Activated CD4-positive, alpha-beta T cell treated with anti-CD3 and anti-CD28 coated beads, Interleukin-2, amount 10 ng/mL, durations not matched to agents 24 days and 14 days (primary cell): ENCODE measurements around the gene TNFAIP1. TPM values are rescaled to one million over a fixed set of nuclear protein-coding genes. Genes with fewer than 3 reads are reported as not detected.
"Not testable (repeated sequence)": the region's sequence is repeated elsewhere in the genome, so short reads cannot be mapped to it uniquely, and the experiment has no call there.

Source experiments
- DNase-seq: peaks from one replicate; pipeline ENCODE4 v3.0.0; 2022
- H3K27ac Mint-ChIP-seq: one replicate; pipeline ENCODE4 v1.8.0; 2022; ENCODE audit warnings: mild to moderate bottlenecking, mixed read lengths
- H3K27me3 Mint-ChIP-seq: one replicate; pipeline ENCODE4 v1.8.0; 2022; ENCODE audit warnings: mixed read lengths
- H3K36me3 Mint-ChIP-seq: one replicate; pipeline ENCODE4 v1.8.0; 2022; ENCODE audit warnings: low read depth, mild to moderate bottlenecking, mixed read lengths
- H3K4me1 Mint-ChIP-seq: one replicate; pipeline ENCODE4 v1.8.0; 2021; ENCODE audit warnings: mixed read lengths
- H3K4me3 Mint-ChIP-seq: one replicate; pipeline ENCODE4 v1.8.0; 2022; ENCODE audit warnings: mild to moderate bottlenecking, moderate library complexity, mixed read lengths
- H3K9me3 Mint-ChIP-seq: one replicate; pipeline ENCODE4 v1.8.0; 2021; ENCODE audit warnings: mixed read lengths
- intact Hi-C: fragments of 100-400 bp; cut with micrococcal nuclease; formaldehyde crosslinking; loops from one replicate; pipeline ENCODE4 v1.15.1; 2023
- total RNA-seq: library from RNA; stranded (reverse); gene quantifications from 2 replicates; pipeline ENCODE4 v1.2.3, GENCODE V29; 2022

The TNFAIP1 gene
- total RNA-seq, 1 donor from 2014 or later = 32.7 TPM

DNA sequence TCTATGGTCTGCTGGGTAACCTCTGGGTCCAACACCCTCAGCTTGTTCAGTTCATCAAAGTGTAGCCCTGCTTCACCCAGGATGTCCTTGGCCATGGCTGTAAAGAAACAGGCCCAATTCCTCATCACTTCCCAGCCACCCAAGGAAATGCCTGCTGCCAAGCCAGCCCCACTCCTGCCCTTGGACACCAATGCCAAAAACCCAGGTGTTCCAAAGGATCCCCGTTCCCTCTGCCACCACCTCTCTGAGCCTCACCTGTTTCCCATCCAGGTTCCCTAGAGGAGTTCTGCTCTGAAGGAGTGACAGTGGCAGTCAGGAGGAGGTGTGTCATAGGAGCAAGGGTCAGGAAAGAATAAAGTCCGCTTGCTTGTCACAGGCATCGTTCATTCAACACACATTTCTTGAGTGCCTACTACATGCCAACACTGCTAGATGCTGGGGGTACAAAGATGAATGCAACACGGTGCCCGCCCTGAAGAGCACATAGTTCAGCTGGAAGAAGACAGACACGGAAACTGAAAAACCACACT, 3.6 kb upstream of the TNFAIP1 start:
- no peak for DNase-seq
- H3K4me3 Mint-ChIP-seq = no peak overlapping the region
- intact Hi-C loops = no loop called here
- peaks cover 24% of the 10 kb centered on the region for H3K36me3 Mint-ChIP-seq
- H3K4me1 Mint-ChIP-seq = peaks cover 31% of the 10 kb centered on the region
- no peaks in the 10 kb centered on the region for H3K9me3 Mint-ChIP-seq
- no peaks in the 10 kb centered on the region for H3K27me3 Mint-ChIP-seq
- no peak overlapping the region for H3K27ac Mint-ChIP-seq

- intact Hi-C loops = no loop called here
- Mint-ChIP-seq H3K4me1 (peaks cover 30% of the 10 kb centered on the region), H3K36me3 (peaks cover 14% of the 10 kb centered on the region), H3K27me3 (no peaks in the 10 kb centered on the region), H3K9me3 (no peaks in the 10 kb centered on the region), H3K4me3 (peak overlapping the region; percentile 97), H3K27ac (no peak overlapping the region)
- DNase-seq = no peak
These were observed 2.3 kb upstream of the TNFAIP1 start for GRCh38 chr17:28333083-28333746.

- Mint-ChIP-seq H3K4me1 (peaks cover 34% of the 10 kb centered on the region), H3K27ac (peak overlapping the region; percentile 96), H3K9me3 (no peaks in the 10 kb centered on the region), H3K36me3 (peaks cover 9% of the 10 kb centered on the region), H3K27me3 (no peaks in the 10 kb centered on the region), H3K4me3 (peak overlapping the region; percentile 97)
- DNase-seq = no peak
- intact Hi-C loops = no loop called here
These were observed 1.4 kb upstream of the TNFAIP1 start for GRCh38 chr17:28334171-28334570.

GRCh38 chr17:28334666-28335200, 828 bp upstream of the TNFAIP1 start:
- Mint-ChIP-seq H3K27ac (peak overlapping the region; percentile 96), H3K36me3 (peaks cover 11% of the 10 kb centered on the region), H3K9me3 (no peaks in the 10 kb centered on the region), H3K4me1 (peaks cover 34% of the 10 kb centered on the region), H3K27me3 (no peaks in the 10 kb centered on the region), H3K4me3 (peak overlapping the region; percentile 97)
- intact Hi-C loops = loop anchor here (1.0 kb wide), 4 partner anchors 15 to 293 kb away; partner anchors contain the start of genes POLDIP2, SARM1 and TMEM97
- DNase-seq = no peak

DNA sequence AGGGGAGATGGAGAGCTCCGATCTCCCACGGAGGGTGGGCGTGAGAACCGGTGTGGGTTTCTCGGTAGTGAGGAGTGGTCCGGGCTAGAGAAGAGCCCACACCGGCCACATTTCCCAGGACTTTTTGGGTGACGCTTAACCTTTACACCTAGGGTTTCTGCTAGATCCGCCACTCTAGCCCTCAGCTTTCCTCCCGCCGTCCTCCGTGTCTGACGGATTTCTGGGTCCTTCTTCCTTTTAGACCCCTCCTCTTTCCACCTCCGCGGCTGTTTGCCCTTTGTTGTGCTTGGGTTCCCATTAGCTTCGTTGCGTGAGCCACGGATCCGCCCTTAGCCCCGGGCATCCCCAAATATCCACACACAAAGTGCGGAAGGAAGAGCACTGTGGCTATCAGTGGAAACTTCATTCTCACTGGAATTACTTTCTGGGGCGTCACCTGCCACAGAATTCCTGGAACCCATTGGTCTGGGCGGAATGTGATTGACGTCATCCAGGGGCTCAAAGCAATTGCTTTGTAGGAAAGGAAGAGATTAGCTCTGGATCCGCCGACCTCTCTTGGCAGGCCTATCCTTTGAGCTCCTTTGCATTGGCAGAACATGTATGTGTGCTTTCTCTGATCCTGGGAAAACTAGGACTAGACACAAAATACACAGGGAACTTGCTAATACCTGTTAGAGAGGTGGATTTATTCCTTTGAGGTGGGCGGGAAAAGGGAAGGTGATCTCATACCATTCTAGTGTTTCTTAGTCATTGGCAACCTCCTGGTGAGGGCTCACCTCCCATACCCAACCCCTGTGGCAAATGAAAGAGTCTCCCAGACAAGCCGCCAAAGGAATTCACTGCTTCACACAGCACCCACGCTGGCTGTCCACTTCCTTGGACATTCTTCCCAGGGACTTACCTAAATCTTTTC, 654 bp downstream of the TNFAIP1 start:
- Mint-ChIP-seq H3K4me3 (peak overlapping the region; percentile 97), H3K9me3 (no peaks in the 10 kb centered on the region), H3K27me3 (no peaks in the 10 kb centered on the region), H3K36me3 (peaks cover 17% of the 10 kb centered on the region), H3K4me1 (peaks cover 34% of the 10 kb centered on the region), H3K27ac (peak overlapping the region; percentile 96)
- peak; percentile 77 for DNase-seq
- intact Hi-C loops = loop anchor here (1.0 kb wide), 4 partner anchors 17 to 295 kb away; partner anchors contain the start of genes POLDIP2, SARM1 and TMEM97

DNA sequence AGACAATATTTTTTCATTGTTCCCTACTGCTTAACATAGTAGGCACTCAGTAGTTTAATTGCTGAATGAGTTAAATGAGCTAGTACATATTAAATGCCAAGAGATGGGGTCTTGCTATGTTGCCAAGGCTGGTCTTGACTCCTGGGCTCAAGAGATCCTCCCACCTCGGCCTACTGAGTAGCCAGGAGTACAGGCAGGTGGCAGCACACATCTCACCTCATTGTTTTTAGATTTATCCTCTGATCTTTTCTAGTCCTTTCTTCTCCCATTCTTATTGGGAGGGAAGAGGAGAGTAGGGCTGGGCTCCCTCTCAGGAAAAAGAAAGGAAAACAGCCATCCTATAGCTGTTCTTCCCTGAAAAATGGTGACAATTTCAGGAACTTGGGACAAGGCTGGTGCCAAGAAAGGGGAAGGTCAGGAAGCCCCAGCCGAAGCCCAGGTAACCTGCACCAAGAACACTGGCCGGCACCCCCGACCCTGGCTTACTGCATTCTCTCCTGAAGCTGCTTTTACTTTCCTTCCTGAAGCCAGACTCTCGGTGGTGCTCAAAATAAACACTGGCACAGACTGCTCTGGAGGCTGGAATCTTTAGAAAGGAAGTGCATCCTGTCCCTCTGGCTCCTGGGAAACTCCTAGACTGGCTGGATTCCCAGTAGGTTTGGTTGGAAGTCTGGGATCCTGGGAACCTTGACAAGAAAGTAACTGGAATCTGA, 2.7 kb downstream of the TNFAIP1 start:
- Mint-ChIP-seq H3K4me3 (no peak overlapping the region), H3K9me3 (no peaks in the 10 kb centered on the region), H3K27ac (no peak overlapping the region), H3K4me1 (peaks cover 33% of the 10 kb centered on the region), H3K27me3 (no peaks in the 10 kb centered on the region), H3K36me3 (peaks cover 27% of the 10 kb centered on the region)
- intact Hi-C loops = no loop called here
- DNase-seq = no peak

DNA sequence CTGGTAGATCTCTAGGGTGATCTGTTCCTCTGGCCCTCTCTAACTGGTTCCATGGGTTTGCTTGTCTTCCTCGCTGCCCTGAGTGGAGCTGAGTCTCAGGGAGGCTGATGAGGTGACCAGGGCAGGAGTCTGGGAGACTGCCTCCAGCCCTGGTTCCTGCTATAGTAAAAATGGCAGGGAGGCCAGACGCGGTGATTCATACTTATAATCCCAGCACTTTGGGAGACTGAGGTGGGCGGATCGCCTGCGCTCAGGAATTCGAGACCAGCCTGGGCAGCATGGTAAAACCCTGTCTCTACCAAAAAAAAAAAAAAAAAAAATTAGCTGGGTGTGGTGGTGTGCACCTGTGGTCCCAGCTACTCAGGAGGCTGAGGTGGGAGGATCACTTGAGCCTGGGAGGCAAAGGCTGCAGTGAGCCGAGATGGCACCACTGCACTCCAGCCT, 3.2 kb downstream of the TNFAIP1 start:
- intact Hi-C loops, DNase-seq, H3K9me3 Mint-ChIP-seq, H3K27me3 Mint-ChIP-seq, H3K4me3 Mint-ChIP-seq, H3K27ac Mint-ChIP-seq: not testable (repeated sequence)
- Mint-ChIP-seq H3K36me3 (peaks cover 30% of the 10 kb centered on the region), H3K4me1 (peaks cover 33% of the 10 kb centered on the region)

- Mint-ChIP-seq H3K36me3 (peaks cover 34% of the 10 kb centered on the region), H3K27ac (no peak overlapping the region), H3K4me3 (no peak overlapping the region)
These were observed 3.9 kb downstream of the TNFAIP1 start for GRCh38 chr17:28339431-28339830.

GRCh38 chr17:28340374-28340773, 4.8 kb downstream of the TNFAIP1 start:
- H3K4me3 Mint-ChIP-seq = no peak overlapping the region
- H3K36me3 Mint-ChIP-seq = peaks cover 38% of the 10 kb centered on the region
- no peak for DNase-seq
- H3K9me3 Mint-ChIP-seq = no peaks in the 10 kb centered on the region
- H3K27me3 Mint-ChIP-seq = no peaks in the 10 kb centered on the region
- no peak overlapping the region for H3K27ac Mint-ChIP-seq
- H3K4me1 Mint-ChIP-seq = peaks cover 23% of the 10 kb centered on the region
- intact Hi-C loops = no loop called here

More at GRCh38 chr17:28339431-28339830, 3.9 kb downstream of the TNFAIP1 start:
- peaks cover 26% of the 10 kb centered on the region for H3K4me1 Mint-ChIP-seq
- intact Hi-C loops = no loop called here
- H3K9me3 Mint-ChIP-seq = no peaks in the 10 kb centered on the region
- DNase-seq = no peak
- H3K27me3 Mint-ChIP-seq = no peaks in the 10 kb centered on the region

DNA sequence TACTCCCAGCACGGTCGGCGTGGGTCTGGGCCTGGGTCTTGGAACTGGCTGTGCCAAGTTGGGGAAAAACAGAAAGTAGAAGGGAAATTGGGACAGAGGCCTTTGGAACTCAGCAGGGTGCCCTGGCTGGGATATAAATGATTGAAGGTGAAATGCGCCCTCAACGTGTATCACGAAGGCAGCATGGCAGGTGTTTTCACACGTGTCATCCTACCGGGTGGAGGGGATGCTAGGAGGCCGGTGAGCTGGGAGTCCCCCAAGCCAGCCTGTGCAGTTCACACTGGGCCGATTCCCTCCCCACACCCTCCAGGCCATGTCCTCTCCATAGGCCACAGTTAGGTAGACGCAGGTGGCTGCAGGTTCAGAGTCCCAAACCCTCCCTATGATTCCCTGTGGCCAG, 6.0 kb downstream of the TNFAIP1 start:
- intact Hi-C loops = no loop called here
- peaks cover 47% of the 10 kb centered on the region for H3K36me3 Mint-ChIP-seq
- peaks cover 18% of the 10 kb centered on the region for H3K4me1 Mint-ChIP-seq
- H3K4me3 Mint-ChIP-seq = no peak overlapping the region
- H3K27me3 Mint-ChIP-seq = no peaks in the 10 kb centered on the region
- H3K27ac Mint-ChIP-seq = no peak overlapping the region
- DNase-seq = no peak
- no peaks in the 10 kb centered on the region for H3K9me3 Mint-ChIP-seq

GRCh38 chr17:28342313-28342712, 6.8 kb downstream of the TNFAIP1 start:
- DNase-seq = no peak
- peaks cover 10% of the 10 kb centered on the region for H3K4me1 Mint-ChIP-seq
- no peaks in the 10 kb centered on the region for H3K27me3 Mint-ChIP-seq
- intact Hi-C loops = no loop called here
- no peak overlapping the region for H3K27ac Mint-ChIP-seq
- peaks cover 54% of the 10 kb centered on the region for H3K36me3 Mint-ChIP-seq
- no peaks in the 10 kb centered on the region for H3K9me3 Mint-ChIP-seq
- H3K4me3 Mint-ChIP-seq = no peak overlapping the region

DNA sequence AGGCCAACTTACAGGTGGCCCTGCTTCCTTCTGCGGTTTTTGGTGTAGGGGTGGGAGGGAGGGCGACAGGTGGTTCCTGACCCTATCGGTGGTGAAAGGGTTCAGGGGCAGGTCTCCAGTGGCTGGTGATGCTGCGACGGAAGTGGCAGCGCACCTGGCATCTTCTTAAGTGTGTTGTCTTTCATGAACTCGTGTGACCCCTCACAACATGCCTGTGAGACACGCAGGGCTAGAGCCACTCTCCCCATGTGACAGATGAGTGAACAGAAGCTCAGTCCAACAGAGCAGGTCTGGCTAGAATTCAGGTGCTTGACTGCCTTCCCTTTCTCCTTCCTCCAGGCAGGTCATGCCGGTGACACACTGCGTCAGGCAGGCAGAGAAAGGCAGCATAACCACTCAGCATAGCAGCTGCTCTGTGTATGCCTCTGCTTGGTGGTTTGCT, 8.0 kb downstream of the TNFAIP1 start:
- Mint-ChIP-seq H3K4me3 (no peak overlapping the region), H3K9me3 (no peaks in the 10 kb centered on the region), H3K36me3 (peaks cover 58% of the 10 kb centered on the region), H3K27me3 (no peaks in the 10 kb centered on the region), H3K4me1 (peaks cover 3% of the 10 kb centered on the region), H3K27ac (no peak overlapping the region)
- intact Hi-C loops = no loop called here
- DNase-seq = no peak

DNA sequence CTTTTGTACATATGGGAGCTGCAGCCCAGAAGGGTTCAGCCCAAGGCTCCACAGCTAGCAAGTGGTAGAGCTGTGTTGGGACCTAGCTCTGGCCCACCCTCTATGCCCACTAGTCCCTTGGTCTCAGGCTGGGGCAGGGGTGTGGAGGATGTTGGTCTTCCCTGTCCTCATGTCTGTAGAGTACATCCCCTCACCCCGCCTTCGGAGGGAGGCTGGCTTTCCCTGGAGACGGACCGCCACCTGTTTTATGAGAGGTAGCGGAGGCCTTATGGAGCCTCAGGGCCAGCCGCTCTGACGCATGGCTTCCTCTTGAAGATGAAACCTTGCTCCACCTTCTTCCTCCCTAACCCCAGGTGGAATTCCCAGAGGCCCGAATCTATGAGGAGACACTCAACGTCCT, 8.4 kb downstream of the TNFAIP1 start:
- Mint-ChIP-seq H3K4me1 (no peaks in the 10 kb centered on the region), H3K9me3 (no peaks in the 10 kb centered on the region), H3K4me3 (no peak overlapping the region), H3K36me3 (peaks cover 60% of the 10 kb centered on the region), H3K27ac (no peak overlapping the region), H3K27me3 (no peaks in the 10 kb centered on the region)
- intact Hi-C loops = no loop called here
- DNase-seq = no peak
